HG02973 (cell line): ENCODE data around the gene SETDB2.

Experiments used
- ATAC-seq: cut with Tn5 transposase; IDR thresholded peaks from one replicate; pipeline ENCODE4 v1.9.1; 2021; ENCODE audit warnings: moderate library complexity; ENCODE audit not compliant: unreplicated experiment

Gene SETDB2

GRCh38 chr13:49428041-49428763 is 15.9 kb upstream of the SETDB2 start:
- no peak for ATAC-seq

DNA sequence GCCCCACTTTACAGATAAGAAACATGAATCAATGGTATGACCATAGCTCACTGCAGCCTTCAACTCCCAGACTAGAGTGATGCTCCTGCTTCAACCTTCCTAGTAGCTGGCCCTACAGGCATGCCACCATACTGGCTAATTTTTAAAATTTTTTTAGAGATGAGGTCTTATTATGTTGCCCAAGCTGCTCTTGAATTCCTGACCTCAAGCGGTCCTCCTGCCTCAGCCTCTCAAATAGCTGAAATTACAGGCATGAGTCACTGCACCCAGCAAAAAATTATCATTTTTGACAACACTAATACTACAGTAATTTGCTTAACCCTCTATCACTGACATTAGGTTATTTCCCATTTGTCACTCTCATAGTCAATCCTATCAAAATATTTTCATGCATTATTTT is 15.0 kb upstream of the SETDB2 start:
- no peak for ATAC-seq

DNA sequence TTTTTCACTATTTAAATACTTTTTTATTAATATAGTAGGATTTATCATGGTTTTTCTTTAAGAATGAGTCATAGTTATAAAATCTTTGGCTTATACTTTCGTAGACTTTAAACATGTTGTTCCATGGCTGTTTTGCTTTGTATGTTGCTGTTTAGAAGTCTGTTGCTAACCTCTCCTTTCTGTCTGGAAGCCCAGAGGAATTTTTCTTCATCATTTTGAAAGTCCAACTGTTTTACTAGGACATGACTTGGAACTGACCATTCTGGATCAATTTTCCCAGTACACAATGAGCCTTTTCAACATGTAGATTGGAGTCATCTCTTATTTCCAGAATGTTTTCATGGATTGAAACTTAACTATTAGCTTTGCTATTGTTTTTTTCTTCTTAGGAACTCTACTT is 8.1 kb upstream of the SETDB2 start:
- ATAC-seq: no peak

- no peak for ATAC-seq
Measured at GRCh38 chr13:49436890-49437289, 7.2 kb upstream of the SETDB2 start.

- no peak for ATAC-seq
Measured at GRCh38 chr13:49437705-49438104, 6.4 kb upstream of the SETDB2 start.

DNA sequence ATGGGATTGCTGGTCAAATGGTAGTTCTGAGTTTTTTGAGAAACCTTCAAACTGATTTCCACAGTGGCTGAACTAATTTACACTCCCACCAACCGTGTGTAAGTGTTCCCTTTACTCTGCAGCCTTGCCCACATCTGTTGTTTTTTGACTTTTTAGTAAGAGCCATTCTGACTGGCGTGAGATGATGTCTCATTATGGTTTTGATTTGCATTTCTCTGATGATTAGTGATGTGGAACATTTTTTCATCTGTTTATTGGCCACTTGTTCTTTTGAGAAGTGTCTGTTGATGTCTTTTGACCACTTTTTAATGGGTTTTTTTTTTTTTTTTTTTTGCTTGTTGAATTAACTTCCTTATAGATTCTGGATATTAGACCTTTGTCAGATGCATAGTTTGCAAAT is 4.5 kb upstream of the SETDB2 start:
- ATAC-seq: no peak

- no peak for ATAC-seq
Measured at GRCh38 chr13:49441312-49441711, 2.8 kb upstream of the SETDB2 start.

DNA sequence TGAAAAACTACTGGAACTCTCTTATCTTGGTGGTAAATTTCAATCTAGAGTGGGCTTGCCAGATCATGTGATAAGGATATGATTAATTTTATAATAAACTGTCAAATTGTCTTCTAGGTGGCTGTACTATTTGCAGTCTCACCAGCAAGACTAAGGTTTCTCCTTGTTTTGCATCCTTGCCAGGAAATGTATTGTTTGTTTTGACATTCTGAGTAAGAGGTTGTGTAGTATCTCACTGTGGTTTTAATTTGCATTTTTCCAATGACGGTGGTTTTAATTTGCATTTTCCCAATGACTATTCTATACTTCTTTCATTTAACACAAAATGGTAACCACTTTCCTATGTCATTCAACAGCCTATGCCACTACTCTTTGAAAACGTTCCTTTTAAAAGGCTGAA is 2.2 kb upstream of the SETDB2 start:
- no peak for ATAC-seq

- ATAC-seq: no peak
Measured at GRCh38 chr13:49443357-49443703, 744 bp upstream of the SETDB2 start.

GRCh38 chr13:49444524-49445395 is 686 bp downstream of the SETDB2 start:
- peak; percentile 4 for ATAC-seq

DNA sequence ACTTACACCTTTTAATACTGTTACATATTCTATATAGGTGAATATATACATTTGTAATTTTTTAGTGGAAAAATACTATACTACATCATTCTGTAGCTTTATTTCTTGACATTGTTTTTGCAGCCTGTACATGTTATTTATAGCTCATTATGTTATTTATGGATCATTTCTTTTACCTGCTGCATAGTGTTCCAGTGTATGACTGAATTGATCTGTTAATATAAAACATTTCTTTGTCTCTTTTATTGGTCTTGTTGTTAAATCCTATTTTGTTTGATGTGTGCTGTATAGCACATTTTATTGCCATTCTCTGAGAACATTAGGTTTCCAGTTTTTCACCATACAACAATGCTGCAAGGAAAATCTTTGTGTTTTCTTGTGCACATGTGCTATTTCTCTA is 2.4 kb downstream of the SETDB2 start:
- ATAC-seq: no peak

DNA sequence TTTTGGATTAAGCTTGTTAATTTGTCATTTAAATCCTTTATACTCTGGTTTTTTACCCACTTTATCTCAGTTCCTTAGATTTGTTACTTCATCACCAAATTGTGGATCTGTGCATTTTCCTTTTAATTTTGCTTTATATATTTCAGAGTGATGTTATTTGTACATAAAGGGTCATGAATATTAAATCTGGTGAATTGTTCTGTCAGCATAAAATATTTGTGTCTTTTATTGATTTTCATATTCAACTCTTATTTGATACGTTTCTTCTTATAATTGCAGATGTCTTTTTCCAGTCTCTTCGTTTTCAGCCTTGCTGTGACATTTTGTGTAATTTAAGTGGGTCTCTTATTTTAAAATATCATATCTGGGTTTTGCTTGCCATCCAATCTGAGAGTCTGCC is 4.7 kb downstream of the SETDB2 start:
- ATAC-seq: no peak

DNA sequence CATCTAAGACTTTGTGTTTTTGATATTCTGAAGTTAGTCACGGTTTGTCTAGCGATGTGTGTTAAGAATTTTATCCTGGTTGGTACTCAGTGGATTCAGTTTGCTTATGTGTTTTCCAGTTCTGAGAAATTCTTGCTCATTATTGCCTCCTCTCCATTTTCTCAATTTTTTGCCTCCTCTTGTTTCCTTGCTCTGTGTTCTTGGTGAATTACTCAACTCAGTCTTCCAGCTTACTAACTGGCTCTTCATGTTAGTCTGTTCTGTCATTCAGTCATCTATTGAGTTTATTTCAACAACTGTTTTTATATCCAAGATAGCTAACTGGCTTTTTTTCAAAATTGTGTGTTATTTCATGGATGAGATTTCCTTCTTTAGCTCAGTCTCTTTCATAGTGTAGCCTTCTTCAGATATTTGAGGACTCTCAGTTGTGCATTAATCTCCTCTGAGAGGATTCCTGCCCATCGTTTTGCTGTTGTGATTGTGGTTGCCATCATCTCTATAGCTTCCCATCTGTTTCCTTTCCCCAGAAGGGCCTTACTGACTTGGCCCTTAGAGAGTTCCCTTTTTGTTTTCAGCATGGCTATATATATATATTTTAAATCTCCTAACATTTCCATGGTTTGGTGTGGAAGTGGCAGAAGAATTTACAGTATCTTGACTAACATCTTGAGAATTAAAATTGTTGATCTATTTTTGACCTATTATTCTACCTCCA is 6.2 kb downstream of the SETDB2 start:
- ATAC-seq: no peak

GRCh38 chr13:49452725-49453457 is 8.8 kb downstream of the SETDB2 start:
- no peak for ATAC-seq

- ATAC-seq: no peak
Measured at GRCh38 chr13:49453465-49453864, 9.4 kb downstream of the SETDB2 start.

DNA sequence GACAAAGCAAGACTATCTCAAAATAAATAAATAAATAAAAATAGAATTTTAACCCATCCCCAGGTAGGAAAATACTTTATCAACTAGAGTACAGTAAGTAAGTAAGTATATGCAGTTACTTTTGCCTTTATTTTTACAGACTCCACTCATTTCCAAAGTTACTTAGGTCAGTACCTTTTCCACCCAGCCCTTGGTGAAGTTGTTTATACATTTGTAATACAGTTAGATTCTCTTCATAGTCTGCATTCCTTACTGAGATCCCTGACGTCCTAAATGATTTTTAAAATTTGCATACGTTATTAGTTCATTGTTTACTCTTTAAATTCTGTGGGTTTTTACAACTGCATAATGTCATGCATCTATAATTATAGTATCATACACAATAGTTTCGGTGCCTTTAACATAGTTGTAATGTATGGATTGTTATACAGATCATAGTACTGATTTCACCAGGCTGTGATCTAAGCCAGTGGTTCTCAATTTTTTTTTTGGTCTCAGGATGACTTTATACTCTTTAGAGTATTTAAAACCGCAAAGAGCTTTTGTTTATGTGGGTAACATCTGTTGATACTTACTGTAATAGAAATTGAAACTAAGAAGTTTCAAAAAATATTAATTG is 10.4 kb downstream of the SETDB2 start:
- ATAC-seq: peak; percentile 95

GRCh38 chr13:49455007-49455398 is 10.9 kb downstream of the SETDB2 start:
- ATAC-seq: no peak

DNA sequence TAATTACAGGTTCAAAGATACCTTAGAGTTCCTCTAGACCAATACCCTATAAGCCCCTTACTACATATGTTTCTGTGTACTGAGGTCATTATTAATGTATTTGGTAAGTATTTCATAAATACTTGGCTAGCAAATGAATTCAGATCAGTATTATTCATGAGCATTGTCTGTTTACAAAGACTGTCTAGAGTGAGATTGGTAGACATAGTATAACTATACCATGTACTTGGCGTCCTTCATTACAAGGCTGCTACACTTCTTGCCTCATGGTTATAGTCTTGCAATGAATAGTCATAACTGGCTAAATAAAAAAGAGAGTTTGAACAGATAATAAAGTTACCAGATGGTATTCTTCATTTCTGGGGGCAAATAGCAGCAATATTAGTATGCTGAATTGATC is 12.1 kb downstream of the SETDB2 start:
- no peak for ATAC-seq

- ATAC-seq: no peak
Measured at GRCh38 chr13:49457221-49457620, 13.1 kb downstream of the SETDB2 start.

DNA sequence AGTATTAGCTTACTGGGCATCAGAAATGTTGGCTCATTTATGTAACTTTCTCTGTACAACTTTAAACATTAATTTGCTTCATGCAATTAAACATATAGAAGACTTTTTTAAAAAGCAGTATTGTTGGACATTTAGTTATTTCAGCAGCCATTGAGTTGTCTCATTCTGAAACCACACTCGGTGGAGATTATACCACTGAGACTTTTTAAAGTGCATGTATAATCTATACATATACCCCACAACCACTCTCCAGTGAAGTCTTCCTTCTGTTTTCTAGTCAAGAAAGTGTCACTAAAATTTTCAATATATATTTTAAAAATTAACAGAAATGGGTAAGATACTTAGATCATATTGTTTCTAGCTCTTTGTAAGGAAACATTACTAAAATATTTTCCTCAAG is 15.5 kb downstream of the SETDB2 start:
- ATAC-seq: peak; percentile 36

GRCh38 chr13:49464085-49464484 is 20.0 kb downstream of the SETDB2 start:
- ATAC-seq: no peak
